Vagina (tissue), 2 donors: Measurements from ENCODE around the gene TMA16. TPM values are rescaled to one million over a fixed set of nuclear protein-coding genes. Genes with fewer than 3 reads are reported as not detected.

Source experiments
- DNase-seq, 2 donors: peaks; one replicate each; pipeline ENCODE4 v3.0.0-alpha.2; 2017; ENCODE audit errors: extremely low spot score in 2 of 2
- H3K27ac ChIP-seq: fragments of 200-600 bp; sonication (generic); one replicate; pipeline ENCODE4 v1.5.1; 2019
- H3K27me3 ChIP-seq: fragments of 200-600 bp; sonication (generic); one replicate; pipeline ENCODE4 v1.5.1; 2019
- H3K36me3 ChIP-seq, 2 donors: fragments of 200-600 bp; sonication (generic); one replicate each; pipeline ENCODE4 v1.5.1; 2017 to 2019
- H3K4me1 ChIP-seq: fragments of 200-600 bp; sonication (generic); one replicate; pipeline ENCODE4 v1.5.1; 2019
- H3K4me3 ChIP-seq, 2 donors: fragments of 200-600 bp; sonication (generic); 1 replicate in 1 of 2; 2 replicates in 1 of 2; pipeline ENCODE4 v1.5.1; 2016 to 2019
- H3K9me3 ChIP-seq: fragments of 200-600 bp; sonication (generic); one replicate; pipeline ENCODE4 v1.5.1; 2019
- CTCF ChIP-seq, 3 experiments: fragments of 450-650 bp in 2 of 3; fragments of 200-600 bp in 1 of 3; sonication (generic) in 1 of 3; IDR thresholded peaks; one replicate each; pipeline ENCODE4 v1.5.1; 2017 to 2019; ENCODE audit warnings: antibody characterized with exemption in 3 of 3, mild to moderate bottlenecking in 2 of 3, moderate library complexity in 2 of 3
- POLR2A ChIP-seq, 2 donors: fragments of 450-650 bp; IDR thresholded peaks; one replicate each; pipeline ENCODE4 v1.6.1; 2017; ENCODE audit warnings: antibody characterized with exemption in 2 of 2, mild to moderate bottlenecking in 2 of 2, moderate library complexity in 2 of 2
- POLR2AphosphoS5 ChIP-seq, 2 donors: sonication (generic); formaldehyde crosslinking; IDR thresholded peaks; one replicate each; pipeline ENCODE4 v1.9.0; 2017; ENCODE audit warnings: antibody characterized with exemption in 2 of 2, mild to moderate bottlenecking in 2 of 2, low read depth in 1 of 2; ENCODE audit not compliant: insufficient read depth in 1 of 2
- intact Hi-C: fragments of 100-400 bp; cut with DNase I; formaldehyde crosslinking; loops from one replicate; pipeline ENCODE4 v1.15.1; 2023
- total RNA-seq: library from RNA; depleted of rRNA; stranded (reverse); fragments of >200 nt; gene quantifications from one replicate; pipeline ENCODE4 v1.2.3, GENCODE V29; 2016

TMA16 gene
- total RNA-seq, 1 donor from 2014 or later, result 35.8 TPM

- no peak for DNase-seq
- intact Hi-C loops, result no loop called here
- Histone ChIP-seq H3K36me3 (no peaks in the 10 kb centered on the region), H3K27ac (no peak overlapping the region), H3K27me3 (no peaks in the 10 kb centered on the region), H3K9me3 (no peaks in the 10 kb centered on the region), H3K4me3 (no peak overlapping the region), H3K4me1 (no peaks in the 10 kb centered on the region)
- TF ChIP-seq POLR2A (IDR thresholded peaks at IDR 0.05) (no peak), POLR2AphosphoS5 (IDR thresholded peaks at IDR 0.05; ENCODE audit: insufficient read depth in 1 of 2, low read depth in 1 of 2) (no peak), CTCF (IDR thresholded peaks at IDR 0.05) (no peak)
Measured at GRCh38 chr4:163568843-163569242, 74.4 kb downstream of the TMA16 start.

Other genes starting within 250 kb of the TMA16 start
- gene NPY1R, start 162.1 kb upstream of the TMA16 start, total RNA-seq, result 16.7 TPM
- not detected for gene NPY5R, start 150.8 kb upstream of the TMA16 start, total RNA-seq
- gene TKTL2, start 20.9 kb upstream of the TMA16 start, total RNA-seq, result not detected